Measurements from ENCODE around the gene CDC45.

DNA sequence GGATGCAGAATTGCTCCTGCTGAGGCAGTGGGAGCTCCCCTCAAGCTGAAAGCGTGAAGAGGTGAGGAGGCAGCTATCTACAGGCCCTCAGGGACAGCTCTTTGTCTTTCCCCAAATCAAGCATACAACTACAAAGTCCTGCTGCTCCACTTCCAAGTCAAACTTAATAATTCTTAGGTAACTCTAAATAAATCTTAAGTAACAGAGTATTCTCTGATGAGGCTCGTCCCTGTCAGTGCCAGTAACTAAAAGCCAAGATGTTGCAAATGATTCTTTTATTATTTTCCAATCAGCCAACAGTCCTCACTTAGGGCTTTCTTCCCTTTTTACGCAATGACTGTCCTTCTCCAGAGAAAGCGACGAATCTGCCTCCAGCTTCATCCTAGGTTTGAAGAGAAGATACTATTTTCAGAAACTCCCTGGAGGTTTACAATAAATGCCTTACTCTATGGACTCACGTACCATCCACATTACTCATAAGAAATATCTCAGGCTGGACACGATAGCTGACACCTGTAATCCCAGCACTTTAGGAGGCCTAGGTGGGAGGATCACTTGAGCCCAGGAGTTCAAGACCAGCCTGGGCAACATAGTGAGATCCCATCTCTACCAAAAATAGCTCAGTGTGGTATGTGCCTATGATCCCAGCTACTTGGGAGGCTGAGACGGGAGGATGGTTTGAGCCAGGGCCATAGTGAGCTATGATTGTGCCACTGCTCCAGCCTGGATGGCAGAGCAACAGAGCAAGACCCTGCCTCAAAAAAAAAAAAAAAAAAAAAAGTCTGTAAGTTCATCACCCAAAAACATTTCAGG lies 29.2 kb upstream of the CDC45 start:
- no peak for TF ChIP-seq CTCF (conservative IDR thresholded peaks at IDR 0.05 in 1 of 2, IDR thresholded peaks at IDR 0.05 in 1 of 2; ENCODE audit: extremely low read depth in 1 of 2, insufficient read depth in 1 of 2, low read depth in 1 of 2, low read length in 2 of 2)
- TF ChIP-seq EZH2 (IDR thresholded peaks at IDR 0.05; ENCODE audit: borderline replicate concordance, low read length), result no peak
